Activated CD8-positive, alpha-beta memory T cell treated with anti-CD3 and anti-CD28 coated beads, Interleukin-2, amount 50 U/mL, for 4 hours (primary cell): ENCODE data around the gene ADAMTS7.
A peak's percentile ranks its signal among the peaks of the same experiment; 100 is the strongest.
"Not testable (repeated sequence)": the region's sequence is repeated elsewhere in the genome, so short reads cannot be mapped to it uniquely, and the experiment has no call there.

Experiments
- DNase-seq: peaks from one replicate; pipeline ENCODE4 v3.0.0-alpha.2; 2020

Gene ADAMTS7

DNA sequence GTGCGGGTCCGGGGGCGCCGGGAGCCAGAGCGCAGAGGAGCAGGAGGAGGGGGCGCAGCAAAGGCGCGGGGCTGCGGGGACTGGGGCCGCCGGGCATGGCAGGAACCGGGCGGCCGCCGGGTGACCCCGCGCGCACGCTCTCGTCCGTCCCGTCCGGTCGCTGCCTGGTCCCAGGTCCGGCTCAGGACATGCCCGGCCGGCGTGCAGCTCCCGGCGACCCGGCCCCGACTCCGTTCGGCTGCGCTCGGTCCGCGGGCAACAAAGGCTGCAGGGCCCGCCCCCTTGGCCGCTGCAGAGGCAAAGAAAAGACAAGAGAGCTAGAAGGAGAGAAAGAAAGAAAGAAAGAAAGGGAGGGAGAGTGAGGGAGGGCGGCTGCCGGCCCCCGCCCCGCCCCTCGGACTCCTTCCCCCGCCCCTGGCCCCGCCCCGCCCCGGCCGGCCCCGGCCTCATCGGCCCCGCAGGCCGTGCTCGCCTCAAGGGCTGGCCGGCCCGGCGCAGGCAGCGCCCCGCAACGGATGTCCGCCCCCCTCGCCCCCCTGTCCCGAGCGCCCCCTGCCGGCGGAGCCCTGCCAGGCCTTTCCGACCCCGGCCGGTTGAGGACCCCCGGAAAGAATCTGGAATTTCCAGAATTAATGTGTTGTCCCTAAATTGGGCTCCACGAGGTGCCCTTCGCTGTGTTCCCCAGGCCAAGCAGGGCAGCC lies at the start of gene ADAMTS7:
Gene ADAMTS7 (minus strand): TSS at position 341 of the 701 bp plus-strand sequence. CDS start 244 bp downstream, at position 97.
- DNase-seq: peak; percentile 59

- DNase-seq: peak; percentile 71
Measured at GRCh38 chr15:78859971-78860719, 48.9 kb upstream of the ADAMTS7 start.

DNA sequence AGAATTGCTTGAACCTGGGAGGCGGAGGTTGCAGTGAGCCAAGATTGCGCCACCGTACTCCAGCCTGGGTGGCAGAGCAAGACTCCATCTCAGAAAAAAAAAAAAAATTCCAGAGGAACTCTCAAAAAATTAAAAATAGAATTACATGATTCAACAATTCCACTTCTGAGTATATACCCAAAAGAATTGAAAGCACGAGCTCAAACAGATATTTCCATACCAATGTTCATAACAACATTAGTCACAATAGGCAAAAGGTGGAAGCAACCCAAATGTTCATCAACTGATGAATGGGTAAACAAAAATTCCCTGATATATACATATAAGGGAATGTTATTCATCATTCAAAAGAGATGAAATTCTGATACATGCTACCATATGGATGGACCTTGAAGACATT lies 44.5 kb upstream of the ADAMTS7 start:
- no peak for DNase-seq

DNA sequence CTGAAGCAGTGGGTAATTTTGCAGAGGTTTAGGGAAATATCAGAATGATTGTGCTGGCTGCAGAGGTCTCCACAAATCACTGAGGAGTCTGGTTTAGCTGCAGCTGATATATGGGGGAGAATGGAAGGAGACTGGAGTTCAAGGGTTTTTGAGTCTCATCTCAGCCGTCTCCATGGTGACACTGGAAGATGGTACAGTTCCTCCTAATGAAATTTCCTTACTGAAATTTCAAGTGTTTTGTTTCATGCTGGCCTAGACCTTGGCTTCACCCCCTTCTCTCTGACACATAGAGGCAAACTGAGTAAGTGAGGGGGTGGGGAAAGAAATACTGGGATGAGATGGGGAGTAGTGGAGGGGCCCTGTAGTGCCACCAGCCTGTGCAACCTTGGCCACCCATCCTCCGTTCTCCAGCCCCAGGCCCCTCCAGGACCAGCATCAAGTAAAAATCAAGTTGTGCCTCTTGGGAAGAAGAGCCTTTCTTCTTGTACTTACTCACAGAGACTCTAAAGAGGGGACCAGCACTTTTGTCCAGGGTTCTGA lies 43.6 kb upstream of the ADAMTS7 start:
- DNase-seq: no peak

DNA sequence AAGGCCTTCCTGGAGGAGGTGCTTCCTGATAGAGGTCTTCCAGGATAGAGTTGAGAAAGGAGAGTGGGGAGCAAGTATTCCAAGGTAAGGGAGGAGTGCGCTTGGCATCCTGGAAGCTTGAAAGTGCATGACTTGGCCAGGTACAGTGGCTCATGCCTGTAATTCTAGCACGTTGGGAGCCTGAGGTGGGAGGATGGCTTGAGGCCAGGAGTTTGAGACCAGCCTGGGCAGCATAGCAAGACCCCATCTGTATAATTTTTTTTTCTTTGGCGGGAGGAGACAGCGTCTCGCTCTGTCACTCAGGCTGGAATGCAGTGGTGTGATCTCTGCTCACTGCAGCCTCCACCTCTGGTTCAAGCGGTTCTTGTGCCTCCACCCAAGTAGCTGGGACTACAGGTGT lies 42.2 kb upstream of the ADAMTS7 start:
- no peak for DNase-seq

DNA sequence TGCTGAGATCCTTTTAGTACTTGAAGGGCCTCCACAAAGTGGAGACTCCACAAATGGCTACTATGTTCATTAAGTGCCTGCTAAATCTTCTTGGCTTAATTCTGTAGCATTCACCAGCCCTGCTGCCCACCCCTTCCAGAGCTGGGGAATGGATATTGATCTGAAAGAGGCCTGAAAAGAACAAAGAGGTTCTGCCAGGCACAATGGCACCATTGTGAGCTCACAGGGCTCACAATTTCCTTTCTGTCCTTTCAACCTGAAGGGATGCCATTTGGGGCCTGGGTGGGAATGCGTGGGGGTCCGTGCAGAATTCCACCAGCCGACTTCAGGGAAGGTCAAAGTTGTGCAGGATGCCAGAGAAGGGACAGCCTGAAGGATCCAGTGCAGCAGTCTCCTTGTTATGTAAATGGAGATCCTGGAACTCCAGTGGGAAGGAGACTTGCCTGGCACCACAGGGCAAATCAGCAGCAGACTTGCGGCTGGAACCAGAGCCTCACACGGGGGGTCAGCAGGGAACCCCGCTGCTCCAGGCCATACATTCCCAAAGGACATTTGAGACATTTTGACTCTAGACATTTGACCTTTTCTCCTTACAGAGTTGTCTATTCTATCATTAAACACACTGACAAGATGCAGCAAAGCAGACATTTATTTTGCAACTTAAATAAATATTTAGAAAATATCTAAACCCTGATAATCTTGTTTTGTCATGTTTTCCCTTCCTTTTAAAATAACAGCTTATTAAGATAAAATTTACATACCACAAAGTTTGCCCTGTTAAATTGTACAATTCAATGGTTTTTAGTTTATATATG lies 39.9 kb upstream of the ADAMTS7 start:
- no peak for DNase-seq

DNA sequence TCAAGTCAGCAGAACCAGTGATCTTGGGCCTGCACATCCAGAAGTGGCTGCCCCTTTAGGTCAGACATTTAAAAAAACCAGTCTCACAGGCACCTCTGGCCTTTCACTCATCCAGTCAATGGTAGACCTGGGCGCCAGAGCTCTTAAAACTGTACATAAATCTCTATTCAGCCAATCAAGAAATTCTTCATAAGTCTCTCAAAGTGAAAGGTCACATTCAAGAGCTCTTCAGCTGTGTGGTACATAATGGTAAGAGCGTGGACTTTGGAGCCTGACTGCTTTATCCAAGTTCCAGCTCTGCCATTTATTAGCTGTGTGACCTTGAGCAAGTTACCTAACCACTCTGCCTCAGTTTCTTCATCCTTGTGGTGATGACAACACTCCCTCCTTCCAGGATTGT lies 39.1 kb upstream of the ADAMTS7 start:
- no peak for DNase-seq

DNA sequence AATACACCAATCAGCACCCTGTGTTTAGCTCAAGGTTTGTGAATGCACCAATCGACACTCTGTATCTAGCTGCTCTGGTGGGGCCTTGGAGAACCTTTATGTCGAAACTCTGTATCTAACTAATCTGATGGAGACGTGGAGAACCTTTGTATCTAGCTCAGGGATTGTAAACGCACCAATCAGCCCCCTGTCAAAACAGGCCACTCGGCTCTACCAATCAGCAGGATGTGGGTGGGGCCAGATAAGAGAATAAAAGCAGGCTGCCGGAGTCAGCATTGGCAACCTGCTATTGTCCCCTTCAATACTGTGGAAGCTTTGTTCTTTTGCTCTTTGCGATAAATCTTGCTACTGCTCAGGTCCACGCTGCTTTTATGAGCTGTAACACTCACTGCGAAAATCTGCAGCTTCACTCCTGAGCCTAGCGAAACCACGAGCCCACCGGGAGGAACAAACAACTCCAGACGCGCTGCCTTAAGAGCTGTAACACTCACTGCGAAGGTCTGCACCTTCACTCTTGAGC lies 36.2 kb upstream of the ADAMTS7 start:
- not testable (repeated sequence) for DNase-seq

GRCh38 chr15:78846906-78847305 lies 35.6 kb upstream of the ADAMTS7 start:
- DNase-seq: not testable (repeated sequence)

DNA sequence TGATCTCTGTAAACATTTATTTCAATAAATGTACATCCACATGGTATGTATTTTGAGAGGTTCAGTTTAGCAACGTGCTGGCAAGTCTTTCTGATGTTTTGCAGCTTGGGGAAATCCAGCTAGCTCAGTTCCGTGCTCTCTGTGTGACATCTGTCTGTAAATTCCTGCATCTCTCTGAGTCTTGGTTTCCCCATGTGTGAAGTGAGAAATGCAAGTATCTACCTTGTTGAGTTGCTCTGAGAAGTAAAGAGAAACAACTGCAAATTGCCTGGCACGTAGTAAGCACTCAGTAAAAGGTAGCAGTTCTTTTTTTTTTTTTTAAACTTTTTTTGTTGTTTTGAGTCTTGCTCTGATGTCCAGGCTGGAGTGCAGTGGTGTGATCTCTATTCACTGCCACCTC lies 31.3 kb upstream of the ADAMTS7 start:
- no peak for DNase-seq

DNA sequence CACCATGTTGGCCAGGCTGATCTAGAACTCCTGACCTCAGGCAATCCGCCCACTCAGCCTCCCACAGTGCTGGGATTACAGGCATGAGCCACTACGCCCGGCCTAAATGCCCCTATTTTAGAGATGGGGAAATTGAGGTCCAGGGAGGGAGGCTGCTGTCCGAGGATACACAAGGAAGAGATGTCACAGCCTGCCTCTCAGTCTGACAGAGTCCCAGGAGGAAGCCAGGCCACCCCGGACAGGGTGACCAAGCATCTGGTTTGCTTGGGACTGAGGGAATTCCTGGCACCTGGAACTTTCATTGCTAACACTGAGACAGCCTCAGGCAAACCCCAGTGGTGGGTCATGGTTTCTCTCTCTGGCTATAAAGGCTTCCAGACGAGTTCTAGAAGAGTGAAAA lies 30.6 kb upstream of the ADAMTS7 start:
- no peak for DNase-seq

GRCh38 chr15:78841376-78841706 lies 30.1 kb upstream of the ADAMTS7 start:
- DNase-seq: no peak

DNA sequence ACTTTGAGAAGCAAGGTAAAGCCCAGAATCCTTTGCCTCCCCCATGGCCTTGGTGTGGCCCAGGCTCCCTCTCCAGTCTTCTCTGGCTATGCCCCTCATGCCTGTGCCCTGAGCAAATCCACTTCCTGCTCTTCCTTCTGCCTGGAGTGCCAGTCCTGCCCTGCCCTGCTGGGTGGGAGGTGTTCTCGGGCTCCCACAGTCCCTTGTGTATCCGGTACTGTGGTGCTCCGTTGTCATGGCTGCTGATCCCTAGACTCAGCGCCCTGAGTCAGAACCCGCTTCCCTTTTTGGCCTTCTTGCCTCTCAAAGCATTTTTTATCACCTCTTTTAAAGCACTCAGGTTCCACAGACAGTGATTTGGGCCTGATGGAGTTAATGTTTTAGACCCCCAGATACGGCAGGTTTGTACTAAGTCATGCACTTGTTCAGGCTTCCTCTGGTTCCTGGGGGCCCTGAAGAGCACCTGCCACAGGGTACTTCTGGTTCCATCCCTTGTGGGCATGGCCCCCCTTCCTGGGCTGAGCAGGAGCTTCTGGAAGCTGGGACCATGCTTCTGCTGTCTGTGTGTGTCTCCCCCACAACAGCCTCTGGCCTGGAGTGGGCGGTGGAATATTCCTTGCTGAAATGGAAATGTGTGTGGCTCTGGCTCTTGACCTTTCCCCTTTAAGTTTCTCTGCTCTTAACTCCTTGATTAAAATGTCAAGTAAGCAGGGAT lies 29.6 kb upstream of the ADAMTS7 start:
- DNase-seq: no peak

DNA sequence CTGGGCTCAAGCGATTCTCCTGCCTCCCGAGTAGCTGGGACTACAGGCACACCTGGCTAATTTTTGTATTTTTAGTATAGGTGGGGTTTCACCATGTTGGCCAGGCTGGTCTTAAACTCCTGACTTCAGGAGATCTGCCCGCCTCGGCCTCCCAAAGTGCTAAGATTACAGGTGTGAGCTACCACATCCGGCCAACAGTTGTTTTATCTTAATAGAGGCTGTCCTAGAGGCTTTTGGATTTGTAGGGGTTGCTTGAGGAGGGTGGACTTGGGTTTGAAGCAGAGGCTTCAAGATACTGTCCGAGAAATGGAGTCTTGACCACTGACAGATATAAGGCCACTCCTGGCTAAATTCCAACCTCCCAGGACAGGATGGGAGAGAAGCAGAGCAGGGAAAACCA lies 27.9 kb upstream of the ADAMTS7 start:
- not testable (repeated sequence) for DNase-seq

DNA sequence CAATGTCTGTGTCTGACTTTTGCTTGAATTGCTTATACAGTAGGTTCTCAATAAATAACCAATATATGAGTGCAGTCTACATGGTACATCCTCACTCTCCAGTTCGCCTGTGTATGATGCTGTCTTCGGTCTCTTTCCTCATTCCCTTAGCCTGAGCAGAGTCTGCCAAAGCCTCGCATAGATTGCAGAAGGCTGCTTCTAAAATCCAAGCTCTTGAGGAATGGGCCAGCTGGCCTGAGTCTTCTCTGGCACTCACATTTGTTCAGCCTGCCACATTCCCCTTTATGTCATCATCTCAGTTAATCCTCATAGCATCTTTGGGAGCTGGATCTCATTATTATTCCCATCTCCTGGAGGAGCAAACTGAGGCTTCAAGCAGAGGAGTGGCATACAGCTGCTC lies 27.2 kb upstream of the ADAMTS7 start:
- DNase-seq: no peak

DNA sequence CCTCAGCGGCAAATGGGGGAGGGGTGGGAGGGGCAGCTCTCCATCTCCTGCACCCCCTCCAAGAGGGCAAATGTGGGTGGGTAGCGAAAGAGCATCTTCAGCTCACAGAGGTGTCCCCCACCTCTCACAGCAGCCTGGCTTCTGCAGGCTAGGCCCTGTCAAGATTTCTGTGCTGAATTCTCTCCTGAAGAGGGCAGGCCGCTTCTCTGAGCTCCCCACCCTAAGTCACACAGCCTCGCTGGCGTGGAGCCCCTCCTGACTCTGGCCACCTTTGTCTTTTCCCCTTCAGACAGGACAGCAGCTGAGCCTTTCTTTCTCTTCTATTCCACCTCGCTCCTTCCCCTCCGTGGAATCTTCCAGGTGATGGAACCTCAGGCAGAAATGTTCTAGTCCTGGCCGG lies 26.3 kb upstream of the ADAMTS7 start:
- DNase-seq: no peak

DNA sequence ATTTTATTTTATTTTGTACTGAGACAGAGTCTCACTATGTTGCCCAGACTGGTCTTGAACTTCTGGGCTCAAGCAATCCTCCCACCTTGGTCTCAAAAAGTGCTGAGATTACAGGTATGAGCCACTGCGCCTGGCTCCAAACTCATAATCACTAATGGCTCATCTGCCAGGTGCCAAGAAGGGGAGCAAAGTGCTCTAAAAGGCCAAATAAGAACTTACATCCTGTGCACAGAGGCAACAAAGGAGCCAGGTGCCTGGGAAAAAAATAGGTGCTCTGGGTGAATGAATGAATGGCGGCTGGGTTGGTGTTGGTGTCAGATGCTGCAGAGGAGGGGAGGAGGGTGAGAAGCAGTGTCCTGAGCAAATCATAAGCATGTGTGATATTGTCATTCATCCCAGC lies 25.9 kb upstream of the ADAMTS7 start:
- no peak for DNase-seq

- DNase-seq: no peak
Measured at GRCh38 chr15:78836333-78836732, 25.1 kb upstream of the ADAMTS7 start.

GRCh38 chr15:78831229-78832207 lies 20.3 kb upstream of the ADAMTS7 start:
- no peak for DNase-seq

- DNase-seq: peak; percentile 18
Measured at GRCh38 chr15:78830514-78831228, 19.4 kb upstream of the ADAMTS7 start.

GRCh38 chr15:78828920-78829319 lies 17.7 kb upstream of the ADAMTS7 start:
- DNase-seq: no peak
